ENCODE data around the gene LRP2BP. TPM values are rescaled to one million over a fixed set of nuclear protein-coding genes. Genes with fewer than 3 reads are reported as not detected.

Gene LRP2BP
- total RNA-seq: 0.16 and 0.26 TPM in 2 replicates

GRCh38 chr4:185395238-185395955, at the start of gene LRP2BP:
LRP2BP (minus strand) TSS chr4:185395924; CDS start chr4:185378186, 17,738 bp downstream.

GRCh38 chr4:185425647-185426352, 30.1 kb upstream of the LRP2BP start, which contains the start of gene UFSP2:
UFSP2 (minus strand) TSS chr4:185425964; CDS start chr4:185425868, 96 bp downstream.

GRCh38 chr4:185396724-185397385, 1.1 kb upstream of the LRP2BP start, which contains the start of gene ANKRD37:
ANKRD37 (plus strand) TSS chr4:185396841; CDS start chr4:185396924, 83 bp downstream.

Other genes with a start within 250 kb of the LRP2BP start
- 13.3 and 22.9 TPM in 2 replicates for gene CFAP97, start 191.9 kb downstream of the LRP2BP start, total RNA-seq
- gene SNX25, start 186.3 kb downstream of the LRP2BP start, total RNA-seq: 16.7 and 17.8 TPM in 2 replicates
- 1.6 and 1.7 TPM in 2 replicates for gene ANKRD37, start 917 bp upstream of the LRP2BP start, total RNA-seq
- 45.9 and 46.5 TPM in 2 replicates for gene UFSP2, start 30.0 kb upstream of the LRP2BP start, total RNA-seq
- gene CCDC110, start 75.8 kb upstream of the LRP2BP start, total RNA-seq: 0.95 and 2.0 TPM in 2 replicates
- gene PDLIM3, start 139.6 kb upstream of the LRP2BP start, total RNA-seq: 9.5 and 44.7 TPM in 2 replicates